DOHH2 (cell line): ENCODE results near the gene FRY.

Source experiments
- H3F3A ChIP-seq: fragments of 200-600 bp; sonication (generic), shearing (Covaris generic); 2 replicates; pipeline ENCODE4 v1.6.0; 2016; ENCODE audit warnings: antibody characterized with exemption, mild to moderate bottlenecking; ENCODE audit not compliant: control insufficient read depth, insufficient read depth
- H3K27ac ChIP-seq: fragments of 200-600 bp; sonication (generic); 2 replicates; pipeline ENCODE4 v1.5.1; 2014; ENCODE audit warnings: low read depth, mild to moderate bottlenecking, low read length, moderate library complexity
- H3K27me3 ChIP-seq: fragments of 200-600 bp; sonication (generic); 2 replicates; pipeline ENCODE4 v1.6.1; 2014; ENCODE audit warnings: mild to moderate bottlenecking, low read length, mixed read lengths; ENCODE audit not compliant: control insufficient read depth
- H3K36me3 ChIP-seq: fragments of 200-600 bp; sonication (generic); 2 replicates; pipeline ENCODE4 v1.6.1; 2014; ENCODE audit warnings: mild to moderate bottlenecking, low read length, moderate library complexity, mixed read lengths; ENCODE audit not compliant: control insufficient read depth
- H3K4me1 ChIP-seq: fragments of 200-600 bp; sonication (generic); 2 replicates; pipeline ENCODE4 v1.6.1; 2014; ENCODE audit warnings: mild to moderate bottlenecking, low read length, mixed read lengths; ENCODE audit not compliant: control insufficient read depth
- H3K4me2 ChIP-seq: fragments of 200-600 bp; sonication (generic); 2 replicates; pipeline ENCODE4 v1.6.0; 2014; ENCODE audit warnings: mild to moderate bottlenecking, low read length, moderate library complexity
- H3K4me3 ChIP-seq: fragments of 200-600 bp; sonication (generic); 2 replicates; pipeline ENCODE4 v1.5.1; 2014; ENCODE audit warnings: mild to moderate bottlenecking, low read length, mixed read lengths
- H3K79me2 ChIP-seq: fragments of 200-600 bp; sonication (generic); 2 replicates; pipeline ENCODE4 v1.6.1; 2014; ENCODE audit warnings: mild to moderate bottlenecking, low read length, mixed read lengths; ENCODE audit not compliant: control insufficient read depth
- H3K9me2 ChIP-seq: fragments of 200-600 bp; sonication (generic); replicated peaks from 2 replicates; pipeline ENCODE4 v1.6.1; 2014; ENCODE audit warnings: mild to moderate bottlenecking, low read length, mixed read lengths; ENCODE audit not compliant: control insufficient read depth
- H3K9me3 ChIP-seq: fragments of 200-600 bp; sonication (generic); 2 replicates; pipeline ENCODE4 v1.6.1; 2014; ENCODE audit warnings: antibody characterized with exemption, low read length, mixed read lengths; ENCODE audit not compliant: control insufficient read depth, insufficient read depth
- H4K20me1 ChIP-seq: fragments of 200-600 bp; sonication (generic); 2 replicates; pipeline ENCODE4 v1.6.0; 2014; ENCODE audit warnings: low read depth, mild to moderate bottlenecking, antibody characterized with exemption, low read length, moderate library complexity; ENCODE audit not compliant: control insufficient read depth, insufficient read depth
- CTCF ChIP-seq: fragments of 200-600 bp; sonication (generic); IDR thresholded peaks from one replicate; pipeline ENCODE4 v1.5.1; 2014; ENCODE audit warnings: antibody characterized with exemption, mild to moderate bottlenecking, low read depth, low read length; ENCODE audit not compliant: poor library complexity, severe bottlenecking
- EZH2phosphoT487 ChIP-seq: fragments of 200-600 bp; sonication (generic); IDR thresholded peaks from 2 replicates; pipeline ENCODE4 v1.6.1; 2017; ENCODE audit warnings: borderline replicate concordance, mild to moderate bottlenecking, antibody characterized with exemption, low read length, moderate library complexity, mixed read lengths

FRY gene

GRCh38 chr13:32311188-32311897 lies 279.8 kb downstream of the FRY start:
- Histone ChIP-seq H3F3A (peaks cover 3% of the 10 kb centered on the region; the same call in 1 of the 2 replicates), H3K4me1 (peaks cover 28% of the 10 kb centered on the region), H3K36me3 (peaks cover 6% of the 10 kb centered on the region), H3K4me3 (no peak overlapping the region), H3K9me3 (no peaks in the 10 kb centered on the region), H4K20me1 (no peaks in the 10 kb centered on the region), H3K79me2 (peaks cover 15% of the 10 kb centered on the region), H3K27ac (no peak overlapping the region), H3K27me3 (no peaks in the 10 kb centered on the region), H3K4me2 (no peak overlapping the region), H3K9me2 (no peaks in the 10 kb centered on the region)
- TF ChIP-seq EZH2phosphoT487 (no peak), CTCF (no peak)

- Histone ChIP-seq H3K27ac (peak overlapping the region; percentile 88), H3K36me3 (peaks cover 36% of the 10 kb centered on the region)
These were observed 283.0 kb downstream of the FRY start for GRCh38 chr13:32314271-32315237.

More at GRCh38 chr13:32314271-32315237, 283.0 kb downstream of the FRY start:
- 0 out of 2 replicates have a peak, but pooled peaks cover 5% of the 10 kb centered on the region for H3F3A ChIP-seq
- H3K4me3 ChIP-seq: peak overlapping the region; percentile 71
- H3K79me2 ChIP-seq: peaks cover 46% of the 10 kb centered on the region
- no peaks in the 10 kb centered on the region for H3K9me2 ChIP-seq
- no peaks in the 10 kb centered on the region for H3K27me3 ChIP-seq
- H3K4me1 ChIP-seq: peaks cover 44% of the 10 kb centered on the region
- no peaks in the 10 kb centered on the region for H4K20me1 ChIP-seq
- no peak for TF ChIP-seq EZH2phosphoT487
- TF ChIP-seq CTCF: no peak
- peak overlapping the region; percentile 99 for H3K4me2 ChIP-seq
- no peaks in the 10 kb centered on the region for H3K9me3 ChIP-seq
